DMS114 treated with DMSO at 0.1 percent for 48 hours (cell line): ENCODE data around the gene ST7.

Experiments used
- DNase-seq: peaks from one replicate; lab custom pipeline; 2025; ENCODE audit not compliant: unreplicated experiment; lab: John Stamatoyannopoulos, UW

Gene ST7

DNA sequence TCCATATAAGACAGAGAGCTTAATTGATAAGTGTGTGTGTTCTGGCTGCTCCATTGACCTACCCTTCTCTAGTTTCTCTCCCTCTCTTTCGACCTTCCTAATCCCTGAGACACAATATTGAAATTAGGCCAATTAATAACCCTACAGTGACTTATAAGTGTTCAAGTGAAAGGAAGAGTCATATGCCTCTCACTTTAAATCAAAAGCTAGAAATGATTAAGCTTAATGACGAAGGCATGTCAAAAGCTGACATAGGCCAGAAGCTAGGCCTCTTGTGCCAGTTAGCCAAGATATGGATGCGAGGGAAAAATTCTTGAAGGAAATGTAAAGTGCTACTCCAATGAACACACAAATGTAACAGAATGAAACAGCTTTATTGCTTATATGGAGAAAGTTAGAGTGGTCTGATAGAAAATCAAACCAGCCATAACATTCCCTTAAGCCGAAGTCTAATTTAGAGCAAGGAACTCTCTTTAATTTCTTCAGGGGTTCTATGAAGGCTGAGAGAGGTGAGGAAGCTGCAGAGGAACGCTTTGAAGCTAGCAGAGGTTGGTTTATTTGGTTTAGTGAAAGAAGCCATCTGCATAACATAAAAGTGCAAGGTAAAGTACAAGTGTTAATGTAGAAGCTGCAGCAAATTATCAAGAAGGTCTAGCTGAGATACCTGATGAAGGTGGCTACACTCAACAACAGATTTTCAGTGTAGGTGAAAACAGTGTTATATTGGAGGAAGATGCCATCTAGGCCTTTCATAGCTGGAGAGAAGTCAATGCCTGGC is 53.8 kb downstream of the ST7 start:
- DNase-seq = no peak

DNA sequence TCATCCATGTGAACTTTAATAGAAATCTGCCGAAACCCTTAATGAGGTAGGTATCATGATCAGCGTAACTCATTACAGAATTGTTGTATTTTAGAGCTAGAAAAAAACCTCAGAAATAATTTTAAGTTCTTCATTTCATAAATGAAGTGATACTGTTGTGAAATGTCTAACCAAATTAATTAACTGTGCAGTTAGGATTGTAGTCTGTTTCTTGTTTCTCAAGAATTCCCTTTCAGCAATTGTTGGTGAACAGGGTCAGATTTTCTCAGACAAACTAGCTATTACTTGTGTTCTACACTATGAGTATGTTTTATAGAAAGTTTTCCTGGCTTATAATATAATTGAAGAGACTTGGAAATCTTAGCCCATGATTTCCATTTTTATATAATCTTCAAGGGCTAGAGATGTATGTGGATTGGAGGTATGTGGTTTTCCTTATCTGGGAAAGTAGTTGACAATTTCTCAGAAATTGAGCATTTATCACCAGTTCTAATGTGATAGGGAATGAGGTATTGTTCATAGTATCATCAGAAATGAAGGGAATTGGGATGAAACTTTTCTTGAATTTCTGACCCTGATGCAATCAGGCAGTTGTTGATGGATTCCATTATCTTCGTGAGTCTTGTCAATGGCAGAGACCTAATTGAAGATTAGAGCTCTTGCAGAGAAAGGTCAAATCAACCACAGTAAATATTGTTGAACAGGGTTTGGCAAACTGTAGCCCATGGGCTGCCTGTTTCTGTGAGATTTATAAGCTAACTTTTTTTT is 55.0 kb downstream of the ST7 start:
- no peak for DNase-seq

GRCh38 chr7:117008886-117009531 is 55.7 kb downstream of the ST7 start:
- no peak for DNase-seq

DNA sequence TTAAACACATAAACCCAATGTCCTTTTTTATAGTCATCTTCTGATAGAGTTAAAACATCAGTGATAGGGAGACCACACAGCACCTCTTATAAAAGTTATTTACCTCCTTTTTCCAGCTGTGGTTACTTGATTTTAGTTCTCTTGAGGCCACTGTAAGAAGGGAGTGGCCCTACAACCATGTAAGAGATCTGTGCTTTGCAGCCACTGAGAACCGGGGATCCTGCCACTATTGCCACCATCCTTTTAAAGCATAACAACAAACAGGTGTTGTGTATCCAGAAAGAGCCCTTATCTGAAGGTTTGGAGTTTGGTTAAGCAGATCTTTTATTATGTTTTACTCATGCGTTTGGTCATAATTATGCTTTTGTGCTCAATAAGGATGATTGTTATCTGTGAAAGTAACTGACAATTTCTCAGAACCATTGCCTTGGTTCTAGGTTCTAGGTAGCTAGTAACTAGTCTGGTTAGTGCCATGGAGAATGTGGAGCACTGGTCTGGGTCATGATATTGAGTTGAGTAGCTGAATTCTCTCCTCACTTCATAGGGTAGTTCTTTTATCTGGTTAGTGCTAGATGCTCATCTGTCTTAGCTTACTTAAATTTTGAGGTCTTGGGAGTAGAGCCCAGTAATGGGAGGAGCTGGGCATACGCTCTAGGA is 56.5 kb downstream of the ST7 start:
- DNase-seq = no peak

- no peak for DNase-seq
These were observed 57.3 kb downstream of the ST7 start for GRCh38 chr7:117010375-117011133.

DNA sequence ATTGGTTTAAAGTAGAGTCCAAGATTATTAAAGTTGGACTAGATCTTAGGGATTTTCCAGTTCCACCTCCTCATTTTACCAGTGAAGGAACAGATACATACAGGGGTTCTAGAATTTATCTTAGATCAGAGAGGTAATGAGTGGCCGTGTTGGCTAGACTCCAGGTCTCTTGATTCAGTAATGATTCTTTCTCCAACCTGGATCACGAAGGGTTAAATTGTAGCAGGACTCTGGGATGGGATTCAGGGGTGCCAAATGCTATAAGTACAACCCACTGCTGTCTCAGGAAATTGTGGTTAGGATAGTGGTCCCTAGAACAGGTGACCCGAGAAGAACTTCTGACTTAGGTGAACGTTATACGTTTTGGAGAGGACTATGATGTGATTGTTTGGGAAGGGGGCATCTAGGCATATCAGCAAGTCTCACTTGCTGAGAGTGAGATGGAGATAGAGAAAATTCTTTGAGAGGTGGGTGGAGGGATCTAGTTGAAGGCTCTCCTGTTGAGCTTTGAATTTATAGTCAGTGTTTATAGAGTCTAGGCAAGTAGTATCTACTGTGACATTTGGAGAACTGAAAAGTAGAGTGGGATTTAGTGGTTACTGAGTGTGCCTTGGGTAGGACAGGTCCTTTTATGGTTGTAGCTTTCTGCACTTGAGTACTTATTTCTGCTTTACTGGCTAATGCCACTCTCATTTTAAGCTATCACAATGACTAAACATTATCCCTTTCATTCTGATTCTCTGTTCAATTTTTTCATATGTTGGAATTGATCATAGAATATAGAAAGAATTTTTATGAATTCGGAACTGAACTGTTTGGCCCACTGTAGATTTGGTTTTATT is 58.3 kb downstream of the ST7 start:
- DNase-seq = no peak

GRCh38 chr7:117012284-117012683 is 59.0 kb downstream of the ST7 start:
- no peak for DNase-seq

GRCh38 chr7:117012696-117013095 is 59.4 kb downstream of the ST7 start:
- peak; percentile 15 for DNase-seq

DNA sequence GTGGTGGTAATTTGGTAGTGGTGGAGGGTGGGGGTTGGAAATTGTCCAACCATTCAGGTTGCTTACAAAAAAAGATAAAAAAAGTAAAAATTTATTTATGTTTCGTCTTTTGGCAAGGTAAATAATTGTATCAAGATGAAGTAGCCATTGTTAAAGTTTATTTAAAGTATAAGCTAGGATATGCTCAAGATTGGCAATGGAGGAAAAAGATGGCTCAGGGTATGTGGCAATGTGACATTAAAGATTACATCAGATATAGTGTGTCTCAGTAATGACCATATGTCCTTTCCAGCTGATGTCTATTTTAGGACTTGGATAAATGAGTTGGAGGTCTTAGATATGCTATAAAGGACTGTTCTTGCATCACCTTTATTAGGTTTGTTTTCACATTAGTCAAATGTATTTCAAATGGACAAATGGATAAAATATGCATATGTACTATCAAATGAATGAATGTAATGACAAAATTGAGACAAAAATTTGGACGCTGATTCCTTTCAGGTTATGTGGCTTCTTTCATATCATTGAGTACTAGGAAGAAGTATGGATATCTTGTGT is 60.9 kb downstream of the ST7 start:
- no peak for DNase-seq

GRCh38 chr7:117014673-117015133 is 61.4 kb downstream of the ST7 start:
- DNase-seq = no peak

DNA sequence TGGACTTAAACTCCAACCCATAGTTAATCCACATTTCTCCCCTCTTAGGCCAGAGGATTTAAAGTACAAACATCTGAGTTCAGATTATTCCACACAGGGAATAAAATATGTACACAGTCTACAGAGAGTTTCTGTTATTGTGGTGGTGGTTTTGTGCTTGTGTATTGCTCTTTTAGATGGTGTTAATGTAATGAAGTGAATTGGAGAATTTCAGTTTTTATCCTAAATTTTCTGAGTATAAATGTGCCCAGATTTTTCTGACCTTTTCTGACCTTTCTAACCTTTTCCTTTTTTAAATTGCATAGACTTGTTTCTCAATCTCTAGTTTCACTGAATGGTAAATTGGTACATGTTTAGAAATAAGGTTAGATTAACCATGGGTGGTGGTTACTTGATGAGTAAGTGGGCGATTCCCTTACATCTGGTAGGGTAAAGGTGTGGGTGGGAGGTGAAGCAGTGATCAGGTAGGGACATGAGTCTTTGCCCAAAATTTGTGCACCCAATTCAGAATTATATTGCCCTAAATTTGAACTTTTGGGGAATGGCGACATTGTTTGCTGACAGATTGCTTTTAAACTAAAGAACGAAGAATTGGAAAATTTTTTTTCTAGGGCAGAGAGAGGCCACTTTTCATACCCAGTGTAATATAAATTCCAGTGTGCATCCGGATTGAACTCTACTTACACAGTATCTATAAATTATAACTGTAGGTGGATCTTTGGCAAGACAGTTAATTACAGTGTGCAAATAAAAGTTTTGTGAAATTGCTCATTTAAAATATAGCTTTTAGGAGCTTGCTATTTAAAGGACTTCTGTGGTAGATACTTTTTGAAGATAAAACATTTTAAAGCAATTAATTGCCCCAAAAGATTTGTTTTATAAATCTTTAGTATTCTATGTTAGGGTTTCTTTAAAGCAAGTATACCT is 62.2 kb downstream of the ST7 start:
- DNase-seq = no peak

DNA sequence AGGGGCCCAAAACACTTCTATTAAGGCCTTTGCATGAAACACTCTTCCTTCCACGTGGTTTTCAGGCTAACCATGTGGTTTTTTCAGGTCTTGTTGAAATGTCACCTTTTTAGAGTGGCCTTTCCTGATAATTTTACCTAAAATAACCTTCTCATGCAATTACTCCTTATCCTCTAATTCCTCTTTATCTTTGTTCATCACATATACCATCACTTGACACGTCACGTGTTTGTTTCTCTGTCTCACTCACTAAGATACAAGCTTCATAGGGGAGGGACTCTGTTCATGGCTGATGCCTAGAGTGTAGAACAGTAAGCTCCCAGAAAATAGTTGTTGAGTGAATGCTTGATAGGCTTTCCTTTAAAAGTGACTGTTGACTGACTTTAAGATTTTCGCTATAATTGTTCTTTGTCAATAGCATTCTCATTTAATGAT is 63.7 kb downstream of the ST7 start:
- DNase-seq = no peak

GRCh38 chr7:117017702-117018266 is 64.5 kb downstream of the ST7 start:
- DNase-seq = no peak

DNA sequence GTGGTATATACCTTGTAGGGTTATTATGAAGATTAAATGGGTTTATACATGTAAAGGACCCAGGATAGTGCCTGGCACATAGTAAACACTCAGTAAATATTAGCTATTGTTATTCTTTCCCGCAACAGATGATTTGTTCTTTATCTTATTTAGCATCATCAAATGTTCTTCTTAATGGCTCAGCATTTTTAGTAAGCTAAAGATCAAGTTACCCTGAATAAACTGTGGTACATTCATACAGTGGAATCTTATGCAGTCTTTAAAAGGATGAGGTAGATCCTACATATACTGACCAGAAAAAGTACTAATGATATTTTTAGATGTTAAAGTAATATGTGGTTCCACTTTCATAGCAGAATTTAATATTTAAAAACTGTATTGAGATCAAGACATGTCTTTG is 65.4 kb downstream of the ST7 start:
- no peak for DNase-seq

DNA sequence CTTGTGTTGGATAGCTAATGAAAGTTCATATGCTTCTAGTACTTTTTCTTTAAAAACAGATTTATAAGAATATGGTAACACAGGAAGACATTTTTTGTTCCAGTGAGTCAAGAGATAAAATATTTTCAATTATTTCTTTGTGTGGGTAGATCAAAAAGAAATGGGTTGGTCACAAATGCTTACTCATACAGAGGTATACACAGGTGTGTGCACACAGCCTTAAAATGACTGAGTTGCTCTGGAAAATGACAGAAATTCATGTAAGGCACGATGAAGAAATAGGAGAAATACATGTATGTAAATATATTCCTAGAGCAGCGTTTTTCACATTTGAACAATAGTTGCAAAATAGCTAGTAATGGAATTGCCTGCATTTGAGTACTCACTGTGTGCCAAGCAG is 66.0 kb downstream of the ST7 start:
- no peak for DNase-seq

GRCh38 chr7:117019786-117020590 is 66.7 kb downstream of the ST7 start:
- peak; percentile 55 for DNase-seq

DNA sequence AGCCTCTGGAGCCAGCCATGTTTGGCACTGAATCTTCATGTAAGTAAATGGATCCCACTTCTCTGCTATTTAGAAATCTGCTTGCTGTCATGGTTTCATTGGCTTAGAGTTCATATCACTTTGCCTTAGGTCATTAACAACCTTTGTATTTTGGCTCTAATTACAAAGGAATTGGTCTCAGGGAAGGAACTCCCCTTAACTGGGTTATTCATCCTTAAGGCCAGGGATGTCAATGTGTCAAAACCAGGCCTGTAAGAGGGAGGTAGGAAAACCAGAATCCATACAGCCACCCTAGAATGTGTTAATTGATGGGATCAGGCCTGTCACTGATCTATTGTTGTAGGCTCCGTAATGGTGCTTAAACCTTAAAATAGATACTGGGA is 67.3 kb downstream of the ST7 start:
- DNase-seq = no peak
